ENCODE measurements around the gene TMEM200A.
A peak's percentile ranks its signal among the peaks of the same experiment; 100 is the strongest.

TMEM200A gene

DNA sequence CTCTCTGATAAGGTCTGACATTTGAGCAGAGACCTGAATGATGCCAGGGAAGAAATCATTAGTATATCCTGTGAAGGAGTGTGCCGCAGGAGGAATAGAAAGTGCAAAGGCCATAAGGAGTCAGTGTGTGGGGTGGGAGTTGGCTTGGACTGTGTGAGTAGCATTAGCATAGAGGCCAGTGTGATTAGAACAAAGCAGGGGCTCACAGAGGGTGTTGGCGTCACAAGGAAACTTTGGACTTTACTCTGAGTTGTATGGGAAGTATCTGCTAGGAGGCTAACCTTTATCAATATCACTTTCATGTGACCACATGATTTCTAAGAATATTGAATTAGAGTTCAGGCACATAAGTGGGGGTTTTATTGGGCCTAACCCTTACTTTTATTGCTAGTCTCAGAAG lies 12.1 kb downstream of the TMEM200A start:
- DNase-seq (ENCODE audit: low spot score): peak; percentile 67

DNA sequence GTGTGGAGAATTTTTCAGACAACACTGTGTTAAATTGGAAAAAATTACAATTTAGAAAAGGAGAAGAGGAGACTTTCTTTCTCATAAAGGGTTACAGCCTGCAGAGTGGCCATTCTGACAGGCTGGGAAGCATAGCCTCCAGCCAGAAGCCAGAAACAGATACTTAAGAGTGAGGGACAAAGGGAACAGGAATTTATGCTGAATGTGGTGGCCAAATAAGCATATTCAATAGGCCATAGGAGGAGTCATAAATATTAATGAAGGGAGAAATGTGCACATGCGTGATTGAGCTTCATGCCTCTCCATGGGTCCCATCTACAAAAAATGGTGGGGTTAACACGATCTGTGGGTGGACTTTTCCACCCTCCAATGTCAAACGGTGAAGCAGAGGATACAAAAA lies 13.4 kb downstream of the TMEM200A start:
- DNase-seq (ENCODE audit: low spot score): no peak

GRCh38 chr6:130381012-130381411 lies 15.2 kb downstream of the TMEM200A start:
- no peak for DNase-seq (ENCODE audit: low spot score)

GRCh38 chr6:130381459-130382380 lies 15.9 kb downstream of the TMEM200A start:
- no peak for DNase-seq (ENCODE audit: low spot score)

- no peak for DNase-seq (ENCODE audit: low spot score)
These were observed 17.2 kb downstream of the TMEM200A start for GRCh38 chr6:130382872-130383490.

GRCh38 chr6:130385064-130385695 lies 19.4 kb downstream of the TMEM200A start:
- DNase-seq (ENCODE audit: low spot score): no peak

GRCh38 chr6:130389142-130389541 lies 23.3 kb downstream of the TMEM200A start:
- DNase-seq (ENCODE audit: low spot score): no peak

DNA sequence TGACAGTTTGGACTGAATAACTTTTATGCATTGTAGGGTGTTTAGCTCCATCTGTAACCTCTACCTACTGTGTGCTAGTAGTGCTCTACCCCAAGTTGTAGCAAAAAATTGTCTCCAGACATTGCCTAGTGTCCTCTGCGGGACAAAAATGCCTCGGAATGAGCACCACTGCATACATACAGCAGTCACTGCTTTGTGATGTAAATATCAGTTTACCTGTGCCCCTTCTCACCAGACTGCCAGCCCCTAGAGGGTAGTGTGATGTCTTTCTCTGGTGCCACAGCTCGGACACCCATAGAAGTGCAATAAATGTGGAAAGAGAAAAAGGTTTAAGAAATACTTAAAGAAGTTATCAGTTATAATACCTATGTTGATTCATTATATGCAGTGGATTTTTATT lies 25.1 kb downstream of the TMEM200A start:
- no peak for DNase-seq (ENCODE audit: low spot score)

DNA sequence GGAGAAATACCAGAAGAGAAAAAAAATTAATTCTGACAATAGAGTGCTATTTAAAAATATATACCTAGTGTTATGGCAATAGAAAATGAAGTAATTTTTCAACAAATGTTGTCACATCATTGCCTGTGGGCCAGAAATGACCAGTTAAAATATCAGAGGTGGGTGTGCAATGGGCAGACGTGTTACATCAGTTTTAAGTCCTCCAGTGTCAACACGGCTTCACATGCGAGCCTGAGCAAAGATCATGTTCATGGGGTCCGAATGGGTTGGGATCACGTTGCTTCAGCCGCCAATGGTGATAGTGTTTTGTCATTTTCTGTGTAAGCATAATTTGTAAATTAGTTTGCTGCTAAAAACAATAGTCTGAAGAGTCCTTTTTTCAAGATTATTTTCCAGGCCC lies 27.5 kb downstream of the TMEM200A start:
- DNase-seq (ENCODE audit: low spot score): no peak

GRCh38 chr6:130394246-130394645 lies 28.4 kb downstream of the TMEM200A start:
- no peak for DNase-seq (ENCODE audit: low spot score)

GRCh38 chr6:130395164-130395563 lies 29.3 kb downstream of the TMEM200A start:
- no peak for DNase-seq (ENCODE audit: low spot score)

- no peak for DNase-seq (ENCODE audit: low spot score)
These were observed 30.9 kb downstream of the TMEM200A start for GRCh38 chr6:130396722-130397121.

GRCh38 chr6:130405549-130405948 lies 39.7 kb downstream of the TMEM200A start:
- no peak for DNase-seq (ENCODE audit: low spot score)

DNA sequence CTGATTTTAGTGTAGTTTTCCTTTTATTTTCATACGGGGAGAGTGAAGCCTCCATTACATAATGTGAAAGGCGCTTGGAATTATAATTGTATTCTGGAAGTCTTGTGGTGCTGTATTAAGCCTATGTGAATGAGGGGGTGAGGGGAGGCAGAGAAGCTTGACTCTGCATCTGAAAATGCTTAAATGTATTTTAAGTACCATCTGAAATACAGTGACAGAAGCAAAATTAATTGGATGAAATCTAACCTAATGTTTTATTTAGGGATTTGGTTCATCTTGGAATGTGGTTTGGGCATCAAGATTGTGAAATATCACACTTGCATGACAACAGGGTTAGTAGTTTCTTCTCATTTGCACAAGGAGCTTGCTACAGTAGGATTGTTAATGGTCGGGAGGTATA lies 41.2 kb downstream of the TMEM200A start:
- no peak for DNase-seq (ENCODE audit: low spot score)

GRCh38 chr6:130409418-130410100 lies 43.7 kb downstream of the TMEM200A start:
- no peak for DNase-seq (ENCODE audit: low spot score)

DNA sequence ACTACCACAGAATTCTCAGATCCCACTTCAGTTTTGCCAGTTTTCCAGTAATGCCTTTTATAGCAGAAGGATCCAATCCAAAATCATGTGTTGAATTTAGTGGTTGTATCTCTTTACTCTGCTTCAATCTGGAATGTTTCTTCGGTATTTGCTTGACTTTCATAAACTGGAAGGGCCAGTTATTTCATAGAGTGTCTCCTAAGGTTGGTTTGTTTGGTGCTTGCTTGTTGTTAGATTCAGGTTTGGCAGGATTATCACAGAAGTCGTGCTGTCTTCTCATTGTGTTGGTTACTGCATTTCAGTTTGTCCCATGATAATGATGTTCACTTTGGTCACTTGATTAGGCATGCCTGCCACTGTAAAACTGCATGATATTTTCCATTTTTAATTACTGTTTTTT lies 45.7 kb downstream of the TMEM200A start:
- DNase-seq (ENCODE audit: low spot score): no peak

DNA sequence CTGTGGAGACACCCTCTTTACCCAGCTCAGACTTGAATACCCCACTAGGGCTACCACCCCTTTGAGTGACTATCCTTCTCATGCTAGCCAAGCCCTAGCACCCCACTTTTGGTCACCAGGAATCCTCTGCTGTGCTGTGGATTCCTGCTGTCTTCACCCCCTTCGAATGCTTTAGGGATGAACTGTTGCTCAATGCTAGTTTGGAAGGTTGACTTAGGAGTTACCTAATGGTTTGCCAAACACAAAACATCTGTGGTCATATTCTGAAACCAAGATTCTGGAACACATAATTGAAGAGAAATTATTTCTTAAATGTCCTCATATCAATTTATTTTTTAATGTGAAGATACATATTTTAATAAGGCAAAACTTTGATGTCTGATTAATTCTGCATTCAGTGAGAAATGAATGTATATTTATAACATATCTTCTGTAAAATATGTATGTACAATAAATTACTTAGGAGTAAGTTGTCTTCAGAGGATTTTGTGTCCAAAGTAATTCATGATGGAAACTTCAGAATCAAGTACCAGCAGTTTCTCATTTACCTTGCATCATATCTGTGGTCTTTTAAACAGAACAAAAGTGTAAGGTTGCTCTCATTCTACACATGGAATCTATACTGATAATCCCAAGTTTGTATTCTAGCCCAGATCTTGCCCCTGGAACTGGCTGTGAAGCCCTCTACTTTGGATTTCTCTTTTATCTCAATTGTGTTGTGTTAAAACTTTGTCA lies 46.9 kb downstream of the TMEM200A start:
- no peak for DNase-seq (ENCODE audit: low spot score)

DNA sequence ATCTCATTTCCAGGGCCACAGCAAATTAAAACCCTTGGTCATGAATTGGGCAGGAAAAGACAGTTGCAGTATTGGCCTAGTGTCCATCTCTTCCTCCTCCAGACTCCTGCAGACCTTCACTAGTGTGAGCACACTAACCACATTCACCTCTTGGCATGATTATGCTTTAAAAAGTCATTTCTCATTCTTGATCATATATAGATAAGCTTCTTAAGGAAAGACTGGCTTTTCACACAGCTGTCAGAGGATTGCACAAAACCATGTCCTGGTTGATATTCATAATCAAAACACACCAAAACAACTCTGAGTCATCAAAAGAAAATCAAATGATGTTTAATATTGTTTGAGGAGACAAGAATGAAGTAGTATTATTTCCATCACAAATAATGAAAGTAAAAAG lies 52.1 kb downstream of the TMEM200A start:
- DNase-seq (ENCODE audit: low spot score): no peak

- no peak for DNase-seq (ENCODE audit: low spot score)
These were observed 55.1 kb downstream of the TMEM200A start for GRCh38 chr6:130420911-130421310.

DNA sequence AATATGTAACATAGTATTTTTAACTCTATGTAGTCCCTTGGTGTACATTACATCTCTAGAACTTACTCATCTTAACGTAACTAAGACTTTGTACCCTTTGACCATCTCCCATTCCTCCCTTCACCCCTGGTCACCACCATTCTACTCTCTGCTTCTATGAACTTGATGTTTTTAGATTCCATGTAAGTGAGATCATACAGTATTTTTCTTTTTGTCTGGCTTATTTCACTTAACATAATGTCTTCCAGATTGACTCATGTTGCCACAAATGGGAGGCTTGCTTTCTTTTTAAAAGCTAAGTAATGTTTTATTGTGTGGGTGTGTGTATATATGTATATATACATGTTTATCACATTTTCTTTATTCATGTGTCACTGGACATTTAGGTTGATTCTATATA lies 55.8 kb downstream of the TMEM200A start:
- DNase-seq (ENCODE audit: low spot score): no peak

DNA sequence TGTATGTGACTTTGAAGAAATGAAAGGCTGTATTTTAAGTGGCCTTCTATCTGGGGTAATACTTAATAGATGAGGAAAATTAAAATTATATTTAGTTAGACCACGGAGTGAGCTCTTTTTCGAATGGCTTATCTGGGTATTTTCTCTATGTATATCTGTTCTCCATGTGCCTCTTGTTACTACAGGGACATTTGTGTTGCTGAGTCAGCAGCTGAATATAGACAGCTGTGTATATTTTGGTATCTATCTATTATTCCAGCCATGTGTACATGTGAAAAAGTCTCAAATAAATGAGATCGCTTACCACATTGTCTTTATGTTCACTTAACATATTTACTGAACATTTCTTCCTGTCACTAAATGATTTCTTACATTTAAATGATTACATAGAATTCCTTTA lies 57.2 kb downstream of the TMEM200A start:
- no peak for DNase-seq (ENCODE audit: low spot score)

DNA sequence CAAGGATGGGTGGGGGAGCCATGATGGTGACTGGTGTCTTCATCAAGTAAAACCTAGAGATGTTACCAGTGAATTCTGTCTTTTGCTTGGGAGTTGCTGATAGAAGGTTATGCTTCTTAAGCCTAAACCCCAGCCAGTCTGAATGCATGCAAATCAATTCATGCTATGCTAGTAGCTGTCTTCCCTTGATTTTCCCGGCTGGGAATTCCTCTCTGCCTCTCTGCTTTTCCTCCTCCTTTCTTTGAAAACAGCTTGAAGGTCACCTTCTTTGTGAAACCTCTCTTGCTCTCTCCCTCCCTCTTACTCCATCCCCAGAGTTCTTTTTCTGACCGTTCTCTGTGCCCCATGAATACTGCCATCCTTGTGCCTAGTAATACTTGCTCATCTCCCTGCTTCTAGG lies 58.9 kb downstream of the TMEM200A start:
- no peak for DNase-seq (ENCODE audit: low spot score)
